OCI-LY7 (cell line): ENCODE results near the gene ART1.

Experiments used
- EZH2phosphoT487 ChIP-seq: fragments of 200-600 bp; sonication (generic); IDR thresholded peaks from 2 replicates; pipeline ENCODE4 v1.6.1; 2018; ENCODE audit warnings: low read depth, borderline replicate concordance, mild to moderate bottlenecking, mixed run types, antibody characterized with exemption, low read length, moderate library complexity, mixed read lengths
- TF ChIP-seq, protein P1 (sequence below): fragments of 200-600 bp; sonication (generic); conservative IDR thresholded peaks from 2 replicates; pipeline ENCODE4 v1.5.1; 2014; ENCODE audit warnings: mild to moderate bottlenecking, antibody characterized with exemption, low read length, moderate library complexity, mixed read lengths

DNA sequence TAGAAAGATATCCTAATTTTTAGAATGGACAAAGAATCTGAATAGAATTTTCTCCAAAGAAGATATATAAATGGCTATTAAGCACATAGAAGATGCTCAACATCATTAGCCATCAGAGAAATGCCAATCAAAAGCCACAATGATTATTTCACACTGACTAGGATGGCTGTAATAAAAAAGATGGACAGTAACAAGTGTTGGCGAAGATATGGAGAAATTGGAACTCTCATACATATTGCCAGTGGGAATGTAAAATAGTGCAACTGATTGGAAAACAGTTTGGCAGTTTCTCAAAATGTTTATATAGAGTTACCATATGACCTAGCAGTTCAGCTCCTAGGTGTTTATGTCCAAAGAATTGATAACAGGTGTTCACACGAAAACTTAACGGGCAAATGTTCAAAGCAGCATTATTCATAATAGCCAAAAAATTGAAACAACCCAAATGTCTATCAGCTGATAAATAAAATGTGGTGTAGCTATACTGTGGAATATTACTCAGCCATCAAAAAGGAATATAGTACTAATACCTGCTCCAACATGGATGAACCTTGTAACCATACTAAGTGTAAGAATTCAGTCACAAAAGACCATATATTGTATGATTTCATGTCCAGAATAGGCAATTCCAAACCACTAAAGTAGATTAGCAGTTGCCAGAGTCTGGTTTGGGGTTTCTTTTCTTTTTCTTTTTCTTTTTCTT is 32.8 kb upstream of the ART1 start:
- TF ChIP-seq, protein P1, sequence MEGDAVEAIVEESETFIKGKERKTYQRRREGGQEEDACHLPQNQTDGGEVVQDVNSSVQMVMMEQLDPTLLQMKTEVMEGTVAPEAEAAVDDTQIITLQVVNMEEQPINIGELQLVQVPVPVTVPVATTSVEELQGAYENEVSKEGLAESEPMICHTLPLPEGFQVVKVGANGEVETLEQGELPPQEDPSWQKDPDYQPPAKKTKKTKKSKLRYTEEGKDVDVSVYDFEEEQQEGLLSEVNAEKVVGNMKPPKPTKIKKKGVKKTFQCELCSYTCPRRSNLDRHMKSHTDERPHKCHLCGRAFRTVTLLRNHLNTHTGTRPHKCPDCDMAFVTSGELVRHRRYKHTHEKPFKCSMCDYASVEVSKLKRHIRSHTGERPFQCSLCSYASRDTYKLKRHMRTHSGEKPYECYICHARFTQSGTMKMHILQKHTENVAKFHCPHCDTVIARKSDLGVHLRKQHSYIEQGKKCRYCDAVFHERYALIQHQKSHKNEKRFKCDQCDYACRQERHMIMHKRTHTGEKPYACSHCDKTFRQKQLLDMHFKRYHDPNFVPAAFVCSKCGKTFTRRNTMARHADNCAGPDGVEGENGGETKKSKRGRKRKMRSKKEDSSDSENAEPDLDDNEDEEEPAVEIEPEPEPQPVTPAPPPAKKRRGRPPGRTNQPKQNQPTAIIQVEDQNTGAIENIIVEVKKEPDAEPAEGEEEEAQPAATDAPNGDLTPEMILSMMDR, result no peak
- no peak for TF ChIP-seq EZH2phosphoT487
